ENCODE data around the gene IL27RA. TPM values are rescaled to one million over a fixed set of nuclear protein-coding genes. Genes with fewer than 3 reads are reported as not detected.

Gene IL27RA
- polyA plus RNA-seq (2012; ENCODE audit: insufficient read depth, insufficient read length), result 14.5 TPM

DNA sequence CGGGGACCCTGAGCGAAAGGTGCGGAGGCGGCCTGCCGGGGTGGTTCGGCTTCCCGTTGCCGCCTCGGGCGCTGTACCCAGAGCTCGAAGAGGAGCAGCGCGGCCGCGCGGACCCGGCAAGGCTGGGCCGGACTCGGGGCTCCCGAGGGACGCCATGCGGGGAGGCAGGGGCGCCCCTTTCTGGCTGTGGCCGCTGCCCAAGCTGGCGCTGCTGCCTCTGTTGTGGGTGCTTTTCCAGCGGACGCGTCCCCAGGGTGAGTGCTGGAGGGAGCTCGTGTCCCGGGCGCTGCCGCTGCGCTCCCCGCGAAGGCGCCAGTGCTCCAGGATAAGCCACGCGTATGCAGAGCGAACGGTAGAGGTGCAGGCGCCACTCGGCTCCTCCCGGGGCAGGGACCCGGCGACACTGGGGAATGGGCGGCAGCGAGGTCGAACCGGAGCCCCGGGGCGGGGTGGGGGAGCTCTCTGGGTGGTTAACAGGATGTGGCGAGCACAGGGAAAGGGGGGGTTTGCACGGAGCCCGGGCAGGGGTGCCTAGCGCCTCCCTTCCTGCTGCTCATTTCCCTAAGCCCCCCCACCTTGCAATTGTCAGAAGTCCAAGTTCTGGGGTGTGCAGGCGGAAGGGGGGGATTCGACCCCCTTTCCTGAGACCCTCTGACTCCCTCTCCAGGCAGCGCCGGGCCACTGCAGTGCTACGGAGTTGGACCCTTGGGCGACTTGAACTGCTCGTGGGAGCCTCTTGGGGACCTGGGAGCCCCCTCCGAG is at the start of gene IL27RA:
TSS of gene IL27RA (plus strand) at position 44 of the 762 bp plus-strand sequence. CDS start at position 155, 111 bp downstream.
- peak within 1 kb of the TSS; percentile 72 for H3K4me3 ChIP-seq (ENCODE audit: low read length)
- DNase-seq (ENCODE audit: low read depth, low spot score), result peak; percentile 80

DNA sequence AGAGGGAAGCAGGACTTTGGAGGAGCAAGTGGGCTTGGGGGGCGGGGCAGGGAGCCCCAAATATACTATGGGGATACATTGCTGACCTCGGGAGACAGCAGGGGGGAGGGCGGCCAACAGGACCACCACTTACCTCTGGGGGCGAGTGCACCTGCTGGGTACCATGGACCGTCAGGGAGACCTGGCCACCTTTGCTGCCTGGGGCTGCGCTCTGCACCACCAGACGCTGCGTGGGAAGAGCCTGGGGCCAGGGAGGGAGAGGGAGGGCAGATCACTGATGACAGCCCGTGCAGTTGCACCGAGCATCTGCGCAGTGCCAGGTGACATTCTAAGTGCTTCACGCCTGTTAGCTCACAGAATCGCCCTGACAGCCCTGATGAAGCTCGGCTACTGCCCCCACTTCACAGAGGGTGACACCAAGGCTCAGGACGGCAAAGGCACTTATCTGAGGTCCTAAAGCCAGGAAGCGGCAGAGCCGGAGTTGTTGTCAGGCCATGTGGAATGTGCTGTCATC is 49.5 kb upstream of the IL27RA start:
- DNase-seq (ENCODE audit: low read depth, low spot score), result no peak

DNA sequence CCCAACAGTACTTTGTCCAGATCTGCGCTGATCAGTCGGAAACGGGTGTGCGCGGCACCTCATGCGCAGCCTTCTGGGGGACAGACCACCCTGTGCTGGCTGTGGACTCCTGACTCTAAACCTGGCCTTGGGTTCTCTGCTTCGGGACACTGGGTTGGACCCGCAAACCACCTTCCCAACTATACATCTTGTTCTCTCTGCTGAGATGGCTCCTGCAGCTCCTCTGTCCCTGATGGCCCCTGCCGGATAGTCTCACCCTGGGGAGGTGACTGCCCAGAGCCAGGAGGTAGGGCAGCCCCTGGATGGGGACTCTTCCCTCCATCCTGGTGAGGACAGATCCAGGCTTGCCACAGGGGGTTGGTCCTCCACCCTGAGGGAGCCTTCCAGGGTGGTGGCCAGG is 48.8 kb upstream of the IL27RA start:
- DNase-seq (ENCODE audit: low read depth, low spot score), result no peak
- no peak overlapping the region for H3K4me3 ChIP-seq (ENCODE audit: low read length)

More for the DNA sequence above, 49.5 kb upstream of the IL27RA start:
- no peak overlapping the region for H3K4me3 ChIP-seq (ENCODE audit: low read length)

DNA sequence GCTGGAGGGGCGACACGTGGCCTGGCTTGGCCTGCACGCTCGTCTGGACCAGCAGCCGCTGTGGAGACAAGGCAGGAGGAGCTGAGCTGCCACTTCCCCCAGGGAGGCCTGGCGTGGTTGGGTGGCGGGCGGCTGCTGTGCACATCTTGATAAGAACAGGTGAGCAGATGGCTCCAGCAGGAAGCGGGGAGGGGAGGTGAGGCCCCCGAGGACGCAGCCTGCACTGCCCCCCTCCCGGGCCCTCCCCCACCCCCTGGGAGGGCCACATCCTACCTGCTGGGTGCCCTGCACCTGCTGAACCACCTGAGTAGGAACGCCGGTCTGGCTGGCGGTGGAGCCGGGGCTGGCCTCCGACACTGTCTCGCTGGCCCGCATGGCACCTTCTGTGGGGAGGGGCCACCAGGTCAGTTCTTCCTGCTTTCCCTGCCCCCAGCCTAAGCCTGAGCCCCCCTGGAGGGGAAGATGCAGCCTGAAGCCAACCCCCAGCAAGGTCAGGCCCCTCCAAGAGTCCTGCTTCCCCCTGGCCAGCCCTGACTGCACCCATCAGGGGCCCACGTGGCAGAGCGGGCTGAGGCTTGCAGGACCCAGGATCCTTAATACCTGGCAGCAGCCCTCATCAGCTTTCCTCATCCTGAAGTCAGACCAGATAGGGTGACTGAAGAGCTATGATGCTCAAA is 48.2 kb upstream of the IL27RA start:
- DNase-seq (ENCODE audit: low read depth, low spot score), result peak; percentile 68
- no peak overlapping the region for H3K4me3 ChIP-seq (ENCODE audit: low read length)

DNA sequence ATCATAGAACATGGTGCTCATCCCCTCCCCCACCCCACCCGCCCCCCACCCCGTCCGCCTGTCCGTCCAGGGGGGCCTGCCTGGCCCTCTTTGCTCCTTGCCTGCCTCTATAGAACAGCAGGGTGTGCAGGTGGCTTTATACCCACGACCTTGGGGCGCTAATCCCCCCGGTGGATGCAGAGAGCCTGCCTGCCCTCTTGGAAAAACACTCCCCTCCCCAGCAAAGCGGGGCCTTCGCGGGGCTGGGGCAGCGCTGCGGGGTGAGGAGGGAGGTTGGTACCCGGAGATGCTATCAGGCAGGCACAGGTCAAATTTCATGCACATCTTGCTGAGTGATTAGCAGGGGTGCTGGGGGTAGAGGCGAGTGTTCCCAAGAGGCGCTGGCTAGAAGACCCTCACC is 47.4 kb upstream of the IL27RA start:
- DNase-seq (ENCODE audit: low read depth, low spot score), result no peak
- no peak overlapping the region for H3K4me3 ChIP-seq (ENCODE audit: low read length)

DNA sequence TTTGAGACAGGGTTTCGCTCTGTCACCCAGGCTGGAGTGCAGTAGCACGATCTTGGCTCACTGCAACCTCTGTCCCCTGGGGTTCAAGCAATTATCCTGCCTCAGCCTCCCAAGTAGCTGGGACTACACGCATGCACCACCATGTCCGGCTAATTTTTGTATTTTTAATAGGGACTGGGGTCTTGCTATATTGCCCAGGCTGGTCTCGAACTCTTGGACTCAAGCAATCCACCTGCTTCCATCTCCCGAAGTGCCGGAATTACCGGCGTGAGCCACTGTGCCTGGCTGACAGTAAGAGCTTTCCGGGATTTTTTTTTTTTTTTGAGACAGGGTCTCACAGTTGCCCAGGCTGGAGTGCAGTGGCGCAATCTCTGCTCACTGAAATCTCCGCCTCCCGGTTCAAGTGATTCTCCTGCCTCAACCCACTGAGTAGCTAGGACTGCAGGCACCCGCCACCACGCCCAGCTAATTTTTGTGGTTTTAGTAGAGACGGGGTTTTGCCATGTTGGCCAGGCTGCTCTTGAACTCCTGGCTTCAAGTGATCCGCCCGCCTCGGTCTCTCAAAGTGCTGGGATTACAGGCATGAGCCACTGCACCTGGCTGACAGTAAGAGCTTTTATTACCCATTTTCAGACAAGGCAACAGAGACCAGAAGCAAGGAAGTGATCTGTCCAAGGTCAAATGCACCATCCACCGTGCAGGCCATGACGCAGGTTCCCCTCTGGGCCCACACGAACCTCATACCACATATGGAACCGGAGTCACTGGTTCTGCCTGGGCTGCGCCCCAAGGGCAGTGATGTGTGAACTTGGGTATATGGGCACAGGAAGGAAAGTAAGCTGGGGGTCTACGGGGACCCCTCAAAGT is 46.5 kb upstream of the IL27RA start:
- no peak for DNase-seq (ENCODE audit: low read depth, low spot score)
- H3K4me3 ChIP-seq (ENCODE audit: low read length), result no peak overlapping the region

DNA sequence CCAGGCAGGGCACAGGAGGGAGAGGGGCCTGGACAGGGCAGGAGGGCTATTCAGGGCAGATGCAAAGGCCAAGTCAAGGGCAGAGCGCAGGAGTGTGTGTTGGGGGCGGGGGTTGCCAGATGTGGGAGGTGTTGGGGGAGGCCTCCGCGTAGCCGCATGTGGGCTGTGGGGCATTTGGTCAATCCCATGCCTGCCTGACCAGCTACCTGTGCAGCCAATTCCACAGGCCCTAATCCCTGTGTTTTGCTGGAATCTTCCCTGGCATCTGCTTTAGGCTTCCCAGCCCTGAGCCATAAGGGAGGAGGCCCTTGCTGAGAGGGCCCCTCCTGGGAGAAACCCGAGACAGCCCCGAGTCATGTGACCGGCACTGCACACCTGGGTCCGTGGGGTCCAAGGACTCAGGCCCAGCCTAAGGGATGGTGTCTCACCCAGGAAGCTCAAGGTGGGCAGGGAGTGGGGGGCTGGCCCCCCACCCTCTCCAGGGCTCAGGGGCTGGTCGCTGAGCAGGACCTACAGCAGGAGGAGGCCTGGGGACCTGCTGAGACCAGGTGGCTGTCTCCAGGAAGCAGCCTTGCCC is 45.7 kb upstream of the IL27RA start:
- peak overlapping the region; percentile 41 for H3K4me3 ChIP-seq (ENCODE audit: low read length)
- no peak for DNase-seq (ENCODE audit: low read depth, low spot score)

DNA sequence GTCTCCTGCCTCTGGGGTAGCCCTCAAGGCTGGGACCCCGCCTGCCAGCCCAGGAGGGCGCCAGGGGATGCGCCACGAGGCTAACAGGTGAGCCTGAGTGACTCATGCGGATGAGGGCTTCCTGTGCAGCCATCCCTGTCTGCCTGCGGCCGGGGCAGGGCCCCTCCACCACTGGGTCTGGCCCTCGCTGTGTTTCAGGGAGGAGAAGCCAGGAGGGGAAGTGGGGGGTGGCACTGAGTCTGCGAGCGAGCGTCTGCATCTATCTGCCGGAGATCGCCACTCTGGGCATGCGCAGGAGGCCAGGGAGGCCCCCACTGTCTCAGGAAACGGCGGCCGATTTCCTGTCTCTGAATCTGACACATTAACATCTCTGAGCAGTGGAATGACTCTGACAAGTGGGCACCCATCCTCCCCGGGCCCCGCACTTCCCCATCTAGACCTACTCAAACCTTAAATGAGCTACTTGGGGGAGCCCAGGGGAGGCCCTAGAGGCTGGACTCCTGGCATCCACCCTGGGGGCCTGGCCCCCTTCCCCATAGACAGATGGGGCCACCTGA is 45.1 kb upstream of the IL27RA start:
- peak; percentile 95 for DNase-seq (ENCODE audit: low read depth, low spot score)
- H3K4me3 ChIP-seq (ENCODE audit: low read length), result peak overlapping the region; percentile 46

DNA sequence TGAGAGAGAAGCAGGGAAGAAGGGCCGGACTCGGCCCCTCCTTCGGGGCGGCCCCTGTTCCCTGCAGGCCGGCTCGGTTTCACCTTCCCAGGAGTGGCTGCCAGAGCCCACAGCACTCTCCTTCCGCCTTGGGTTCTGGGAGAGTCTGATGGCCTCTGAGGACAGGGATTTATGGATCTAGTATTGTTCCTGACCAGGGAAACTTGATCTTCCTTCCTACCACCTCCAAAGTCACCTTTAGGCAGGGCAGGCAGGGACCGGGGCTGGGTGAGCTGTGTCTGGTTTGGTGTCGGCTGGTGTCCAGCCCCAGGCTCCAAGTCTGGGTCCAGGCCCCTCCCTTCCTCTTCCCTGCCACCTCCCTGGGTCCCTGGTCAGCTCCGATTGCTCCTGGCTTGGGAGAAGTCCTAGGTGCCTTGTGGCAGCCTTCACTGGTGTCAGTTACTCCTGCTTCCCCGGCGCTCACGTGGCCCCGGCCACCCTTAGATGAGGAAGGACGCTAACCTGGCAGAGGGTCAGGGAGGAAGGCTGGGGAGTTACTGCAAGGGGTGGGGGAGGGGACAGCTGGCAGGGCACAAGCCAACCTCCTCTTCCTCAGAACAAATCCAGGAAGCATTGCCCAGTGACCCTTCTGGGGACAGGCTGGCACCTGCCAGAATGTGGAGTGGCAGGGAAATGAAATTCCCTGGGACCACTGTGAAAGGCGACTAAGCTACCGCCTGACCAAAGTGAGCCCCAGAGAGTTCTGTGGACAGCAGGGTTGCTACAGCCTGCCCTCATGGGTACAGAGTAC is 44.3 kb upstream of the IL27RA start:
- DNase-seq (ENCODE audit: low read depth, low spot score), result no peak
- H3K4me3 ChIP-seq (ENCODE audit: low read length), result peak overlapping the region; percentile 46

DNA sequence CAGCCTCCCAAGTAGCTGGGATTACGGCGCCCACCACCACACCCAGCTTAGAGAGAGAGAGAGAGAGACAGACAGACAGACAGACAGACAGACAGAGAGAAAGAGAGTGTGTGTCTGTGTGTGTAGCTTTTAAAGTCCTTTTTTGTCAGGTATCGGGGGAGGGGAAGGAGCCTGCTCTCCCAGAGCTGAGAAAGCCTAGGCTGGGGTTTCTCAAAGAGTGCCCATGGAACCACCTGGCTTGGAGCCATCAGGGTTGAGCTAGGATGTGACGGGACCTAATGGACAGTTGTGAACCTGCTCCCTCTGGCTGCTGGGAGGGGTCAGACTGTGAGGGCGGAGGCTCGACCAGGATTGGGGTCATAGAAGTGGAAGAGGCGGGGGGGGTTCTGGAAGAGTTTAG is 42.1 kb upstream of the IL27RA start:
- H3K4me3 ChIP-seq (ENCODE audit: low read length), result no peak overlapping the region
- no peak for DNase-seq (ENCODE audit: low read depth, low spot score)

DNA sequence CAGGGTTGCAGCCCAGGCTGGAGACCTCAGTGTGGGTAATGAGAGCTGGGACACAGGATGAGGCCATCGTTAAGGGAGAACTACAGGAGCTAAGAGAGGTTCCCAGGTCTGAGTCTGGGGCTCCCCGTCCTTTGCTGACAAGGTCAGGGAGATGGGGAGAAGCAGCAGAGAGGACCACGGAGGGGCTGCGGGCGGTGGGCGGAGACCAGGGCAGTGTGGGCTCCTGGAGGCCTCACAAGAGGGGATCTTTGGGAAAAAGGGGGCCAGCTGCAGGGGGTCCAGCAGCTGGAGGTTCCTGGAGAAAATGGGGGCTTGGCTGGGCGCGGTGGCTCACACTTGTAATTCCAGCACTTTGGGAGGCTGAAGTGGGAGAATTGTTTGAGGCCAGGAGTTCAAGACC is 41.5 kb upstream of the IL27RA start:
- H3K4me3 ChIP-seq (ENCODE audit: low read length), result no peak overlapping the region
- DNase-seq (ENCODE audit: low read depth, low spot score), result no peak

DNA sequence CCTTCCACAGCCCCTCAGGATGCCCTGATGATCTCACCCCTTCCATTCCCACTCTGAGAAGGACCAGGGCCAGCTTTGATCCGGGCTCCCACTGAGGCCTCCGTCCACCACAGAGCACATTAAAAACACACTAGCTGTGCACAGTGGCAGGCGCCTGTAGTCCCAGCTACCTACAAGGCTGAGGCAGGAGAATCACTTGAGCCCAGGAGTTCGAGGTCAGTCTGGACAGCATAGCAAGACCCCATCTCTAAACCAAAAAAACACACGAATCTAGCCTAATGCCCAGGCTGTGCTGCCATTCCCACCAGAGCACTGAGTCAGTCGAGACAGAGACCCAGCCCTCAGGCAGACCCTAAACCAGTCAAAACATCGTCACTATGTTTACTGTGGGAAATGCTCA is 39.5 kb upstream of the IL27RA start:
- DNase-seq (ENCODE audit: low read depth, low spot score), result no peak
- H3K4me3 ChIP-seq (ENCODE audit: low read length), result no peak overlapping the region

DNA sequence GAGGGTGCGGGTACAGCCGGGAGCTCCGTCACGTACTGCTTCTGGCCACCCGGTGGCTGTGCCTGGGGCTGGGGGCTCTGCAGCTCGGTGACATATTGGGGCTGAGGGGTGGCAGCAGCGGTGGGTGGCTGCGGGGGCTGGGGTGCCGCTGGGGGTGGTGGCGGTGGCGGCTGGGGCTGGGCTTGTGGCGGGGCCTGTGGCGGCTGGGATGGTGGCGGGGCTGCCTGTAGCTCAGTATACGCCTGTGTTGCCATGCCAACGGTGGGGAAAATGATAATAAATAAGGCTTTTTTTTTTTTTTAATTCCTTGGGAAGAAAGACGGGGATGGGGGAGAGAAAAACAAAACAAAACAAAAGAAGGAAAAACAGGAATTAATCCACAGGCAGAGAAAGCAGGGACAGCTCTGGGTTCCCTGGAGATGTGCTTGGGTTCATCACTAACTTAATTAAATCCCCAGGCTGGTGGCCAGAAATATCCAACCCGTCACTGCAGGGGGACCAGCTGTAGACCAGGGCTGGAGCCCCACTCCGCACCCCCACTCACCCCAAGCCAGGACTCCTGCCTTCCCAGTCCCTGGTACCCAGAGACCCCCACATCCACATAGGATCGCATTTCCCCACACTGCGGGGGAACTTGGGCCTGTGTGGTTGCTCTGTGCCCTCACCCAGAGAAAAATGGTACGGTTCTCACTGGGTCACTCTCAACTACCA is 37.8 kb upstream of the IL27RA start:
- no peak for DNase-seq (ENCODE audit: low read depth, low spot score)
- H3K4me3 ChIP-seq (ENCODE audit: low read length), result no peak overlapping the region

DNA sequence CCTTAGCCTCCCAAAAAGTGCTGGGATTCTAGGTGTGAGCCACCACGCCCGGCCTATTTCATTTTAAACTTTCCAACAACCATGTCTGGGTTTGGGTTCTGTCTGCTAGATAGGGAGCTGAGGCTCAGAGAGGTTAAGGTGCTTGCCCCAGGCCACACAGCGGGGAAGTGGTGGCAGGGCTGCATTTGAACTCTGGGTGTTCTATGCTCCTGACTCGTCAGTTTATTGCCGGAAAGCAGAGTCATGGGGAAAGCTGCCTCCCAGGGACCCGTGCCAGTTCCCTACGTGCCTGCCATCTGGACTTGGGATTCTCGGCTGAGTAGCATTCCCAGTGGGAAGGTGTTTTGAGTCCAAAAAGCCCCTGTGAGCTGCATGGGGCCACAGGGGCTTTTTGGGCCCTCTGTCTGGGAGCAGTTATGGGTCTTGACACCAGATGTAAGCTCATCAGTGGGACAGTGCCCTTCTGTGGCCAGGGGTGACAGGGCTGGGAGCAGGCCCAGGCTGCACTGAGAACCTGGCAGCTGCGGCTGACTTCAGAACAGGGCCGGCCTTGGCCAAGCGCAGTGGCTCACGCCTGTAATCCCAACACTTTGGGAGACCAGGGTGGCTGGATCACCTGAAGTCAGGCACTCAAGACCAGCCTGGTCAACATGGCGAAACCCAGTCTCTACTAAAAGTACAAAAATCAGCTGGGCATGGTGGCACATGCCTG is 36.4 kb upstream of the IL27RA start:
- H3K4me3 ChIP-seq (ENCODE audit: low read length), result no peak overlapping the region
- no peak for DNase-seq (ENCODE audit: low read depth, low spot score)

DNA sequence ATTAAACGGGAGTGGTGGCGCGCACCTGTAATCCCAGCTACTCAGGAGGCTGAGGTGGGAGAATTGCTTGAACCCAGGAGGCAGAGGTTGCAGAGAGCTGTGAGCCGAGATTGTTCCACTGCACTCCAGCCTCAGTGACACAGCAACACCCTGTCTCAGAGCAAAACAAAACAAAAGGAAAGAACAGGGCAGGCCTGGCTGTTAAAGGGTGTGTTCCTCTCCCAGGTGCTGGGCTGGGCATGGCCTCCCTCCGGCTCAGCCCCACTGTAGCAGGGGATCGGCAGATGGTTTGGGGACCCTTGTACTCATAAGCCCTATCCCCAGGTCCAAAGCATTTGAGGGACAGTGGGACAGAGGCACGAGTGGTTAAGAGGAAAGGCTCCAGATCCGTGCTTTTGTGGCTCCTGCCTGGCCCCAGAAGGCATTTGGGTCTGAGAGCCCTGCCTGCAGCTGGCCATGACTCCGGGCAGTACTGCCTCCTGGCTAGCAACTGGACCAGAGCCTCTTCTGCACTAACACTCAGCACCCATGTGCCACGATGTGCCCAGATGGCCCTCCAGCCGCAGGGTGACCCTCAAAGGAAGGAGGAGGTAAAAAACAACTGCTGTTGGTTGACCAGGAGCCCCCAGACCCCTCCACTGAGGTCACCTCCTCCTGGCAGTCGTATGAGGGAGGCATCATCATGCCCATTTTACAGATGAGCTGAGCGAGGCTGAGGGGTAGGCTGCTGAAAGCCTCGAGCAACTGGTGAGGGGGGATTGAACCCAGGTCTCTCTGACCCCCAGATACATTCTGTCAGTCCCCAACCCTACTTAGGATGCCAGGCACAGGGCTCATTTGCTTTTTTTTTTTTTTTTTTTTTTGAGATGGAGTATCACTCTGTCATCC is 35.4 kb upstream of the IL27RA start:
- DNase-seq (ENCODE audit: low read depth, low spot score), result no peak

More for the DNA sequence above, 35.4 kb upstream of the IL27RA start:
- H3K4me3 ChIP-seq (ENCODE audit: low read length), result no peak overlapping the region

Measured in Jurkat, Clone E6-1 (cell line).